Prostate gland (tissue), 2 donors: ENCODE results near the gene GPR183.

Experiments used
- CTCF ChIP-seq, 4 experiments: fragments of 200-600 bp in 2 of 4; fragments of 450-650 bp in 2 of 4; sonication (generic) in 2 of 4; IDR thresholded peaks; 1 replicate in 3 of 4; 2 replicates in 1 of 4; pipeline ENCODE4 v1.5.1; 2016 to 2019; ENCODE audit warnings: antibody characterized with exemption in 4 of 4, mild to moderate bottlenecking in 2 of 4, moderate library complexity in 2 of 4
- POLR2A ChIP-seq: fragments of 450-650 bp; IDR thresholded peaks from one replicate; pipeline ENCODE4 v1.6.1; 2016; ENCODE audit warnings: antibody characterized with exemption, mild to moderate bottlenecking

- TF ChIP-seq CTCF (IDR thresholded peaks at IDR 0.05): no peak
- TF ChIP-seq POLR2A: no peak
These were observed 17.4 kb downstream of the GPR183 start for GRCh38 chr13:99289674-99290337.
